ENCODE measurements around the gene LSM14B. TPM values are rescaled to one million over a fixed set of nuclear protein-coding genes. Genes with fewer than 3 reads are reported as not detected.

LSM14B gene
- total RNA-seq, 1 experiment from 2014 or later, result 82.4 TPM

- Mint-ChIP-seq H3K4me1 (peaks cover 38 to 40% of the 10 kb centered on the region in 2 experiments), H3K36me3 (ENCODE audit: insufficient read depth in 1 of 3, low read depth in 3 of 3) (peaks cover 35 to 45% (median 36%) of the 10 kb centered on the region in 3 experiments), H3K27me3 (ENCODE audit: low read depth) (no peaks in the 10 kb centered on the region), H3K4me3 (peak overlapping the region in 1 of 2 experiments; percentile 33; a peak in 1 of 5 replicates), H3K27ac (peak overlapping the region; percentile 36 to 86 (median 65); a peak in 4 of 7 replicates), H3K9me3 (peaks cover 6% of the 10 kb centered on the region in 2 experiments; a peak in 2 of 5 replicates)
- H3K23ac ChIP-seq (ENCODE audit: insufficient read length, low read depth, low read length), result no peak overlapping the region
- H3K27ac ChIP-seq (ENCODE audit: insufficient read length, low read depth, low read length), result no peak overlapping the region
- no CpG with 5 or more reads among the region's 24 CpGs for WGBS (ENCODE audit: extremely low coverage, insufficient read length, low lambda C conversion rate)
- peaks cover 19% of the 10 kb centered on the region for H3K79me1 ChIP-seq (ENCODE audit: insufficient read depth, low read depth, low read length, poor library complexity, severe bottlenecking)
- no peak overlapping the region for H4K8ac ChIP-seq (replicated peaks; ENCODE audit: insufficient read length, low read depth, low read length)
- no peak overlapping the region for H3K4ac ChIP-seq (ENCODE audit: low read depth, low read length)
- no peak overlapping the region for H2BK120ac ChIP-seq (ENCODE audit: low read depth, low read length, poor library complexity, severe bottlenecking)
- DNase-seq, result peak; percentile 62
- H3K18ac ChIP-seq (ENCODE audit: insufficient read length, low read depth, low read length), result no peak overlapping the region
- H3K14ac ChIP-seq (ENCODE audit: insufficient read depth, low read length), result peak overlapping the region; percentile 60; the same call in 1 of the 2 replicates
- no peak overlapping the region for H3T11ph ChIP-seq (ENCODE audit: low read length)
- no peak overlapping the region for H2AK5ac ChIP-seq (ENCODE audit: insufficient read length, low read length)
- no peak for TF ChIP-seq CTCF (conservative IDR thresholded peaks at IDR 0.05)
- peaks cover 67% of the 10 kb centered on the region for H3K79me2 ChIP-seq (ENCODE audit: insufficient read depth, low read length)
- no peak overlapping the region for H2BK15ac ChIP-seq (ENCODE audit: low read depth, low read length)
- no peaks in the 10 kb centered on the region for H4K20me1 ChIP-seq (ENCODE audit: control insufficient read depth, insufficient read depth, insufficient read length)
- no peak overlapping the region for H3K56ac ChIP-seq (ENCODE audit: insufficient read length, low read depth, low read length)
- no peak overlapping the region for H2BK20ac ChIP-seq (ENCODE audit: low read depth, low read length, poor library complexity, severe bottlenecking)
- no peak overlapping the region for H3K4me2 ChIP-seq (ENCODE audit: insufficient read depth, insufficient read length, low read length)
- H2BK12ac ChIP-seq (ENCODE audit: insufficient read length, low read depth, low read length), result no peak overlapping the region
- peaks cover 9% of the 10 kb centered on the region; the same call in 1 of the 2 replicates for H3K4me1 ChIP-seq (ENCODE audit: insufficient read depth, low read length)
- H2AFZ ChIP-seq (ENCODE audit: low read length), result no peak overlapping the region
- H4K5ac ChIP-seq (ENCODE audit: insufficient read length, low read depth, low read length), result no peak overlapping the region
- H3K27me3 ChIP-seq (ENCODE audit: insufficient read depth, low read length), result no peaks in the 10 kb centered on the region
- no peak overlapping the region for H4K91ac ChIP-seq (ENCODE audit: insufficient read length, low read depth, low read length)
- H3K23me2 ChIP-seq (ENCODE audit: insufficient read length, low read depth, low read length, poor library complexity, severe bottlenecking), result no peaks in the 10 kb centered on the region
- no peak overlapping the region for H3K9ac ChIP-seq (ENCODE audit: extremely low read depth, insufficient read length, low read length)
- H3K9me3 ChIP-seq (ENCODE audit: control insufficient read depth, low read depth, low read length), result no peaks in the 10 kb centered on the region
- no peak overlapping the region for H2BK5ac ChIP-seq (ENCODE audit: insufficient read length, low read length)
Observed at GRCh38 chr20:62149532-62150309, 27.4 kb downstream of the LSM14B start.

Data from H9 (cell line).